GM04503 (cell line): Measurements from ENCODE around the gene GALNTL6.
"Not testable (repeated sequence)": the region's sequence is repeated elsewhere in the genome, so short reads cannot be mapped to it uniquely, and the experiment has no call there.

Source experiments
- DNase-seq: peaks from one replicate; pipeline ENCODE4 v3.0.0-alpha.2; 2012; ENCODE audit warnings: low read depth

GALNTL6 gene

GRCh38 chr4:173018446-173018845 lies 1205.2 kb downstream of the GALNTL6 start:
- DNase-seq = no peak

- DNase-seq = no peak
Observed at GRCh38 chr4:173019664-173020063, 1206.5 kb downstream of the GALNTL6 start.

GRCh38 chr4:173021746-173022573 lies 1208.8 kb downstream of the GALNTL6 start:
- not testable (repeated sequence) for DNase-seq

GRCh38 chr4:173024203-173024602 lies 1211.0 kb downstream of the GALNTL6 start:
- no peak for DNase-seq

GRCh38 chr4:173025131-173025530 lies 1211.9 kb downstream of the GALNTL6 start:
- no peak for DNase-seq

GRCh38 chr4:173037242-173037641 lies 1224.0 kb downstream of the GALNTL6 start:
- DNase-seq = no peak

GRCh38 chr4:173038192-173038896 lies 1225.1 kb downstream of the GALNTL6 start:
- DNase-seq = no peak

- no peak for DNase-seq
Observed at GRCh38 chr4:173039617-173040577, 1226.7 kb downstream of the GALNTL6 start.

GRCh38 chr4:173041482-173041881 lies 1228.3 kb downstream of the GALNTL6 start:
- DNase-seq = no peak

- not testable (repeated sequence) for DNase-seq
Observed at GRCh38 chr4:173042139-173042538, 1228.9 kb downstream of the GALNTL6 start.

- DNase-seq = no peak
Observed at GRCh38 chr4:173044340-173044739, 1231.1 kb downstream of the GALNTL6 start.

GRCh38 chr4:173045571-173045970 lies 1232.4 kb downstream of the GALNTL6 start:
- DNase-seq = no peak

- no peak for DNase-seq
Observed at GRCh38 chr4:173046144-173046543, 1232.9 kb downstream of the GALNTL6 start.

- DNase-seq = no peak
Observed at GRCh38 chr4:173046818-173047217, 1233.6 kb downstream of the GALNTL6 start.

- DNase-seq = no peak
Observed at GRCh38 chr4:173051232-173051631, 1238.0 kb downstream of the GALNTL6 start.

- DNase-seq = no peak
Observed at GRCh38 chr4:173051716-173052115, 1238.5 kb downstream of the GALNTL6 start.

GRCh38 chr4:173052439-173052838 lies 1239.2 kb downstream of the GALNTL6 start:
- no peak for DNase-seq

- no peak for DNase-seq
Observed at GRCh38 chr4:173056271-173056670, 1243.1 kb downstream of the GALNTL6 start.

- no peak for DNase-seq
Observed at GRCh38 chr4:173056710-173057109, 1243.5 kb downstream of the GALNTL6 start.

- no peak for DNase-seq
Observed at GRCh38 chr4:173057442-173057841, 1244.2 kb downstream of the GALNTL6 start.

- DNase-seq = no peak
Observed at GRCh38 chr4:173057901-173058300, 1244.7 kb downstream of the GALNTL6 start.

GRCh38 chr4:173061160-173061559 lies 1248.0 kb downstream of the GALNTL6 start:
- no peak for DNase-seq
